Measurements from ENCODE around the gene KLHL24.

- peak; percentile 34 to 48 for TF ChIP-seq POLR2A (IDR thresholded peaks at IDR 0.05)
- TF ChIP-seq CTCF (IDR thresholded peaks at IDR 0.05) = no peak
Measured at GRCh38 chr3:183636221-183637105, 1.0 kb downstream of the KLHL24 start.
